CD4-positive, alpha-beta T cell treated with Interleukin-2 at 100 ng/mL for 4 hours (primary cell): ENCODE data around the gene XPO6.
A peak's percentile ranks its signal among the peaks of the same experiment; 100 is the strongest.
"Not testable (repeated sequence)": the region's sequence is repeated elsewhere in the genome, so short reads cannot be mapped to it uniquely, and the experiment has no call there.

Experiments
- DNase-seq: peaks from one replicate; pipeline ENCODE4 v3.0.0-alpha.2; 2020; ENCODE audit warnings: low spot score

XPO6 gene

GRCh38 chr16:28155293-28155692 lies 56.5 kb downstream of the XPO6 start:
- DNase-seq: no peak

- DNase-seq: no peak
Observed at GRCh38 chr16:28151180-28151579, 60.6 kb downstream of the XPO6 start.

GRCh38 chr16:28149011-28149888 lies 62.5 kb downstream of the XPO6 start:
- no peak for DNase-seq

- no peak for DNase-seq
Observed at GRCh38 chr16:28146536-28146935, 65.2 kb downstream of the XPO6 start.

- no peak for DNase-seq
Observed at GRCh38 chr16:28145796-28146195, 66.0 kb downstream of the XPO6 start.

- peak; percentile 92 for DNase-seq
Observed at GRCh38 chr16:28140788-28141618, 70.8 kb downstream of the XPO6 start.

- peak; percentile 35 for DNase-seq
Observed at GRCh38 chr16:28139530-28139929, 72.2 kb downstream of the XPO6 start.

- peak; percentile 69 for DNase-seq
Observed at GRCh38 chr16:28136751-28137434, 74.9 kb downstream of the XPO6 start.

GRCh38 chr16:28133666-28134065 lies 78.1 kb downstream of the XPO6 start:
- DNase-seq: no peak

GRCh38 chr16:28131743-28132393 lies 79.9 kb downstream of the XPO6 start:
- DNase-seq: no peak

GRCh38 chr16:28131181-28131580 lies 80.6 kb downstream of the XPO6 start:
- no peak for DNase-seq

GRCh38 chr16:28130099-28131088 lies 81.4 kb downstream of the XPO6 start:
- DNase-seq: no peak

GRCh38 chr16:28126684-28127620 lies 84.8 kb downstream of the XPO6 start:
- no peak for DNase-seq

GRCh38 chr16:28125592-28125991 lies 86.2 kb downstream of the XPO6 start:
- no peak for DNase-seq

- no peak for DNase-seq
Observed at GRCh38 chr16:28121527-28121926, 90.2 kb downstream of the XPO6 start.

- DNase-seq: no peak
Observed at GRCh38 chr16:28120754-28121153, 91.0 kb downstream of the XPO6 start.

GRCh38 chr16:28118637-28119036 lies 93.1 kb downstream of the XPO6 start:
- DNase-seq: no peak

GRCh38 chr16:28117168-28117565 lies 94.6 kb downstream of the XPO6 start:
- no peak for DNase-seq

- DNase-seq: not testable (repeated sequence)
Observed at GRCh38 chr16:28115866-28116265, 95.9 kb downstream of the XPO6 start.

GRCh38 chr16:28112908-28113307 lies 98.9 kb downstream of the XPO6 start:
- DNase-seq: no peak
